Fibroblast of the aortic adventitia (primary cell): Measurements from ENCODE around the gene CRACDL. TPM values are rescaled to one million over a fixed set of nuclear protein-coding genes. Genes with fewer than 3 reads are reported as not detected.
"Not testable (repeated sequence)": the region's sequence is repeated elsewhere in the genome, so short reads cannot be mapped to it uniquely, and the experiment has no call there.

Experiments
- DNase-seq: peaks from one replicate; pipeline ENCODE4 v3.0.0-alpha.2; 2010; ENCODE audit warnings: low read depth
- H3K4me3 ChIP-seq: 2 replicates; pipeline ENCODE4 v1.5.1; 2011; ENCODE audit warnings: low read depth, mild to moderate bottlenecking, control low read depth, low read length, moderate library complexity
- CTCF ChIP-seq: IDR thresholded peaks from 2 replicates; pipeline ENCODE4 v1.5.1; 2011; ENCODE audit warnings: mild to moderate bottlenecking, low read length, control low read depth, inconsistent platforms; ENCODE audit not compliant: insufficient read depth
- total RNA-seq: library from RNA; depleted of rRNA; stranded (reverse); fragments of >200 nt; gene quantifications from 2 replicates; pipeline ENCODE4 v1.2.3, GENCODE V29; 2012; ENCODE audit warnings: low replicate concordance

Gene CRACDL
- total RNA-seq, 1 donor = not detected

GRCh38 chr2:98880266-98881152 lies 55.5 kb downstream of the CRACDL start:
- no peak for TF ChIP-seq CTCF
- no peak for DNase-seq
- H3K4me3 ChIP-seq = no peak overlapping the region

GRCh38 chr2:98877658-98878057 lies 58.4 kb downstream of the CRACDL start:
- H3K4me3 ChIP-seq, DNase-seq: not testable (repeated sequence)

- no peak for DNase-seq
- TF ChIP-seq CTCF = no peak
- H3K4me3 ChIP-seq = no peak overlapping the region
Measured at GRCh38 chr2:98876741-98877140, 59.3 kb downstream of the CRACDL start.

GRCh38 chr2:98875746-98876145 lies 60.3 kb downstream of the CRACDL start:
- H3K4me3 ChIP-seq = no peak overlapping the region
- DNase-seq = no peak
- TF ChIP-seq CTCF = no peak

GRCh38 chr2:98875081-98875728 lies 60.8 kb downstream of the CRACDL start:
- no peak for DNase-seq
- no peak for TF ChIP-seq CTCF
- no peak overlapping the region for H3K4me3 ChIP-seq

GRCh38 chr2:98874186-98874689 lies 61.8 kb downstream of the CRACDL start:
- H3K4me3 ChIP-seq = no peak overlapping the region
- TF ChIP-seq CTCF = no peak
- no peak for DNase-seq

GRCh38 chr2:98872526-98872925 lies 63.5 kb downstream of the CRACDL start:
- no peak for DNase-seq
- no peak overlapping the region for H3K4me3 ChIP-seq
- no peak for TF ChIP-seq CTCF
